Measurements from ENCODE around the gene UNK.

DNA sequence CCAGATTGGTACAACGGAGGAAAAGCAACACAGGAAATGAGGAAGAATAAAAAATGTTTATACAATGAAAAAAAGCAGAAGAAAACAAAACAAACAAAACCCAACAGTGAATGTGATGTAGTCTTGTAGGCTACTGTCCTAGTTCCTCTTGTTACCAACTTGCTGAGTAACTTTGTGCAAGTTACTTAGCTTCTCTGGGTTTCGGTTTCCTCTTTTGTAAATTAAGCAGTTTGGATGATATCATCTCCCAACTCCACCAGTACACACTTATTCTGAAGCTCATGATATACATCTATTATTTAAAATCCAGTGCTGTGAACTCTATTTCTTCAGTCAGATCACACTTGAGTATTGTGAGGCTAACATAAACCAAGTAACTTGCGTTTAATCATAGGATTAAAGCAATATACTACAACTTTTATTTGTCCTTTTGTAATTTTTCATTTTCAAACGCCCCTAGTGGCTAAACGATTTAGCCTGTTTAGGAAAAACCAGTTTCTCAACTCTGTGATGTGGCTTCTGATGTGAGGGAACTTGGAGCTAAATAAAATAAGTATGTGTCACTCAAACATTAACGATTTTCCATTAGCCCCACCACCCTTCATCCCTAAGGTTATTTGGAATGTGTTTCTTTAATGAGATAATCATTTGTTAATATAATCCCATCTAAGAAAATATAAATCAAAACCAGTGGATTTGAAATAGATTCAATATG is 1.4 kb upstream of the UNK start:
- no peak for TF ChIP-seq EZH2 (IDR thresholded peaks at IDR 0.05; ENCODE audit: insufficient read depth, poor library complexity, severe bottlenecking)
- TF ChIP-seq EZH2phosphoT487 (IDR thresholded peaks at IDR 0.05; ENCODE audit: insufficient read depth, low read depth) = no peak
